AG10803 (cell line): Measurements from ENCODE around the gene AHCTF1.

Experiments used
- DNase-seq: peaks from one replicate; pipeline ENCODE4 v3.0.0; 2010; ENCODE audit warnings: low read depth
- H3K4me3 ChIP-seq: 2 replicates; pipeline ENCODE4 v1.5.1; 2011; ENCODE audit warnings: mild to moderate bottlenecking, low read length, control low read depth
- CTCF ChIP-seq: conservative IDR thresholded peaks from 2 replicates; pipeline ENCODE4 v1.5.1; 2011; ENCODE audit warnings: mild to moderate bottlenecking, low read length, control low read depth, inconsistent platforms

AHCTF1 gene

DNA sequence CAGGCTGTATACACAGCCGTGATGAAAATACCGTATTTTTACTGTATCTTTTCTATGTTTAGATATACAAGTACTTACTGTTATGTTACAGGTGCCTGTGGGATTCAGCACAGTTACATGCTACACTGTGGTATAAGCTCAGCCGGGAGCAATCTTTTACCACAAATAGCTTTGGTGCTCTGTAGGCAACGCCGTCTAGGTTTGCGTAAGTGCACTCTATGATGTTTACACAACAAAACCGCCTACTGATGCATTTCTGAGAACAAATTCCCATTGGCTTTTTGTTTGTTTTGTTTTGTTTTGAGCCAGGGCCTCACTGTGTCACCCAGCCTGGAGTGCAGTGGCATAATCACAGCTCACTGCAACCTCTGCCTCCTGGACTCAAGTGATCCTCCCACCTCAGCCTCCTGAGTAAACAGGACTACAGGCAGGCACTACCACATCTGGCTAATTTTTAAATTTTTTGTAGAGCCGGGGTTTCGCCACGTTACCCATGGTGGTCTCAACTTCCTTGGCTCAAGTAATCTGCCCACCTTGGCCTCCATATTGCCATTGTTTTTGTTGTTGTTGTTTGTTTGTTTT lies 126.5 kb downstream of the AHCTF1 start:
- TF ChIP-seq CTCF = no peak
- no peak overlapping the region for H3K4me3 ChIP-seq
- no peak for DNase-seq

DNA sequence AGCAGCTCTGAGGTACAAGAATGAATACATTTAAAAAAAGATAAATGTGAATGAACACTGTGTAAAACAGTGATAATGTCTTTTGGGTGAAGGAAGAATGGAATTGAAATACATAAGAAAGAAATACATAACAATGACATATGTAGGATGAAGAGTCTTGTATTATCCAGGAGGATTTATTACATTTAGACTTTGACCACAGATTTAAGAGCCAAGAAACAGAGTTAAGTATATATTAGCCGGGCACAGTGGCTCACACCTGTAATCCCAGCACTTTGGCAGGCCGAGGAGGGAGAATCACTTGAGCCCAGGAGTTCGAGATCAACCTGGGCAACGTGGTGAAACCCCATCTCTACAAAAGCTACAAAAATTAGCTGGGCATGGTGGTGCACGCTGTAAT lies 127.9 kb downstream of the AHCTF1 start:
- no peak overlapping the region for H3K4me3 ChIP-seq
- TF ChIP-seq CTCF = no peak
- no peak for DNase-seq

DNA sequence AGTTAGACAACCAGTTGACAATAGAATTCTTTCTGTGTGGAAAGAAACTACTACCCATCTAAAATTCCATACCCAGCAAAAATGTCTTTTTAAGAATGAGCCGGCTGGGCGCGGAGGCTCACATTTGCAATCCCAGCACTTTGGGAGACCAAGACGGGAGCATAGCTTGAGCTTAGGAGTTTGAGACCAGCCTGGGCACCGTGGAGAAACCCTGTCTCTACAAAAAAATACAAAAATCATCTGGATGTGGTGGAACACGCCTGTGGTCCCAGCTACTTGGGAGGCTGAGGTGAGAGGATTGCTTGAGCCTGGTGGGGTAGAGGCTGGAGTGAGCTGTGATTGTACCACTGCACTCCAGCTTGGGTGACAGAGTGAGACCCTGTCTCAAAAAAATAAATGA lies 128.4 kb downstream of the AHCTF1 start:
- TF ChIP-seq CTCF = no peak
- DNase-seq = no peak
- no peak overlapping the region for H3K4me3 ChIP-seq

GRCh38 chr1:246801241-246802020 lies 130.3 kb downstream of the AHCTF1 start:
- no peak for DNase-seq
- TF ChIP-seq CTCF = no peak
- no peak overlapping the region for H3K4me3 ChIP-seq

DNA sequence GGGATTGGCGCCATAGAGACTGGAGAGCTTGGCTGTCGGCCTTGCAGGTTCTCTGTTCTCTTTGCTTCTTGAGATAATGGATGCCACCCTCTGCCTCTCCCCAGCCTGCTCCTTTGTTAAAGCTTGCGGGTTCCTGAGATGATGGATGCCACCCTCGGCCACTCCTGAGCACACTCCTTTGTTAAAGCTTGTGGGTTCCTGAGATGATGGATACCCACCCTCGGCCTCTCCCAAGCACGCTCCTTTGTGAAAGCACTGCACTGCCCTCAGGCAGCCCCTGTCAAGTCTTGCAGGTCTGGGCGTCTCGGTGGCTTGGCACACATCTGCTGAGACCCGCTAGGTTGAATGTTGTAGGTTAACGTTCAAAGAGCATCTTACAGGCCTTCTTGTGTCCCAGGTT lies 131.0 kb downstream of the AHCTF1 start:
- no peak for TF ChIP-seq CTCF
- DNase-seq = no peak
- H3K4me3 ChIP-seq = no peak overlapping the region

DNA sequence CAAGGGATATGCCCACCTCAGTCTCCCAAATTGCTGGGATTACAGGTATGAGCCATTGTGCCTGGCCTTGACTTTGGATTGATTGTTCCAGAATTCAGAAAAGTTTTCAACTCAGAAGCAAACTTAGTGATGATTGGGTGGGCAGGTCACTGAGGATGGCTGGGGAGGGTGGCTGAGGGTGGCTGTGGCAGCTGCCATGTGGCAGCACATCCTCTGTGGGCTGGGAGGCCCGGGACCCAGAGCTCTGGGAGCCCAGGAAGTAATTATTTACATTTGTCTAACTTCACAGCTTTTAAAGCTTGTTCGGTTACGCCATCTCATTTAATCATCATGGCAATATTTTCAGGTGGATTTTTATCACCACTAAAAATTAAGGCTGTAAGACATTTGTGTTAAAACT lies 131.4 kb downstream of the AHCTF1 start:
- no peak overlapping the region for H3K4me3 ChIP-seq
- TF ChIP-seq CTCF = no peak
- no peak for DNase-seq
